GM12878 (cell line): Measurements from ENCODE around the gene RBMS1. TPM values are rescaled to one million over a fixed set of nuclear protein-coding genes. Genes with fewer than 3 reads are reported as not detected.

Source experiments
- ATAC-seq: fragments of 200-7000 bp; cut with Tn5 transposase; 3 replicates; pipeline ENCODE4 v1.9.1; 2020; ENCODE audit warnings: mild to moderate bottlenecking, moderate library complexity
- BruUV-seq: library from RNA; stranded (reverse); fragments of 400-500 nt; replicated peaks from 2 replicates; lab custom pipeline; 2021; lab: Mats Ljungman, UMichigan
- CTCF ChIA-PET: fragments of 300-600 bp; sonication (Branson Sonifier 250); formaldehyde crosslinking; extraction: SDS; loops from one replicate; lab custom pipeline; 2021; ENCODE audit warnings: inconsistent platforms; lab: Yijun Ruan, JAX
- POLR2A ChIA-PET: fragments of 350-600 bp; formaldehyde crosslinking; extraction: SDS; loops from one replicate; lab custom pipeline; 2021; ENCODE audit warnings: inconsistent platforms; lab: Charles Lee
- RAD21 ChIA-PET: fragments of 300-600 bp; sonication (Branson Sonifier 250); formaldehyde crosslinking; loops from one replicate; lab custom pipeline; 2023; ENCODE audit warnings: antibody characterized with exemption; ENCODE audit not compliant: unreplicated experiment; lab: Charles Lee
- SMC1A ChIA-PET: fragments of 300-600 bp; sonication (Branson Sonifier 250); formaldehyde crosslinking; loops from one replicate; lab custom pipeline; 2023; ENCODE audit not compliant: unreplicated experiment, uncharacterized antibody; lab: Charles Lee
- DNase-seq: peaks from one replicate; pipeline ENCODE4 v3.0.0-alpha.2; 2011; ENCODE audit warnings: low read depth, low spot score
- FAIRE-seq: peaks from 3 replicates; lab custom pipeline; 2011; peaks lifted over from hg19 to GRCh38; lab: Jason Lieb, UNC
- H2AFZ ChIP-seq: 2 replicates; pipeline ENCODE4 v1.6.0; 2011; ENCODE audit warnings: low read depth, low read length, control low read depth; ENCODE audit not compliant: control insufficient read depth
- H3K27ac ChIP-seq: 2 replicates; pipeline ENCODE4 v1.5.1; 2011; ENCODE audit warnings: control low read depth; ENCODE audit not compliant: control insufficient read depth, insufficient read depth
- H3K27me3 ChIP-seq, 2 experiments: replicated peaks in 1 of 2; 2 replicates each; pipeline versions ENCODE4 v1.6.0 to v1.6.1; 2011; ENCODE audit warnings: low read length in 1 of 2; ENCODE audit not compliant: control insufficient read depth in 2 of 2, insufficient read depth in 2 of 2
- H3K36me3 ChIP-seq, 2 experiments: 2 replicates each; pipeline ENCODE4 v1.5.1; 2011; ENCODE audit warnings: low read length in 1 of 2; ENCODE audit not compliant: control insufficient read depth in 2 of 2, insufficient read depth in 2 of 2
- H3K4me1 ChIP-seq: 2 replicates; pipeline ENCODE4 v1.6.1; 2011; ENCODE audit warnings: mild to moderate bottlenecking, low read length, moderate library complexity, mixed read lengths; ENCODE audit not compliant: control insufficient read depth, insufficient read depth
- H3K4me2 ChIP-seq: 2 replicates; pipeline ENCODE4 v1.6.0; 2011; ENCODE audit warnings: control low read depth; ENCODE audit not compliant: control insufficient read depth, insufficient read depth
- H3K4me3 ChIP-seq: fragments of 200-600 bp; sonication (generic); 2 replicates; pipeline ENCODE4 v1.5.1; 2016
- H3K79me2 ChIP-seq: 2 replicates; pipeline ENCODE4 v1.6.0; 2011; ENCODE audit warnings: low read length; ENCODE audit not compliant: control insufficient read depth, insufficient read depth
- H3K9ac ChIP-seq: 2 replicates; pipeline ENCODE4 v1.8.0; 2011; ENCODE audit warnings: low read length, control low read depth, mixed read lengths; ENCODE audit not compliant: control insufficient read depth, insufficient read depth
- H3K9me3 ChIP-seq: replicated peaks from 3 replicates; pipeline ENCODE4 v1.5.1; 2011; ENCODE audit warnings: mild to moderate bottlenecking, low read length; ENCODE audit not compliant: control insufficient read depth, insufficient read depth
- H4K20me1 ChIP-seq: 2 replicates; pipeline ENCODE4 v1.6.0; 2011; ENCODE audit not compliant: control insufficient read depth, insufficient read depth
- BRCA1 ChIP-seq: IDR thresholded peaks from 2 replicates; pipeline ENCODE4 v1.6.1; 2011; ENCODE audit warnings: low read depth, low read length, improper control_type of control experiment
- E2F4 ChIP-seq: IDR thresholded peaks from 2 replicates; pipeline ENCODE4 v1.6.1; 2012; ENCODE audit warnings: low read depth, low read length, improper control_type of control experiment
- HDGF ChIP-seq: fragments of 450-650 bp; IDR thresholded peaks from 2 replicates; pipeline ENCODE4 v1.6.1; 2016; ENCODE audit warnings: antibody characterized with exemption
- JUNB ChIP-seq: IDR thresholded peaks from 2 replicates; pipeline ENCODE4 v1.6.1; 2016; ENCODE audit warnings: antibody characterized with exemption, mild to moderate bottlenecking
- MEF2B ChIP-seq: fragments of 450-650 bp; IDR thresholded peaks from 2 replicates; pipeline ENCODE4 v1.6.1; 2018; ENCODE audit warnings: mild to moderate bottlenecking, moderate library complexity; ENCODE audit not compliant: partially characterized antibody, poor library complexity, severe bottlenecking
- NFYA ChIP-seq: IDR thresholded peaks from 2 replicates; pipeline ENCODE4 v1.6.1; 2011; ENCODE audit warnings: low read depth, mild to moderate bottlenecking, low read length, improper control_type of control experiment, borderline replicate concordance
- POLR2AphosphoS2 ChIP-seq: IDR thresholded peaks from 2 replicates; pipeline ENCODE4 v1.6.1; 2011; ENCODE audit warnings: low read depth, mild to moderate bottlenecking, low read length, improper control_type of control experiment, moderate library complexity
- RAD21 ChIP-seq: IDR thresholded peaks from 2 replicates; pipeline ENCODE4 v1.6.1; 2011; ENCODE audit warnings: mild to moderate bottlenecking, low read depth, low read length, moderate library complexity; ENCODE audit not compliant: insufficient read depth
- TBL1XR1 ChIP-seq: IDR thresholded peaks from 2 replicates; pipeline ENCODE4 v1.6.1; 2012; ENCODE audit warnings: low read depth, low read length, improper control_type of control experiment
- TCF12 ChIP-seq: IDR thresholded peaks from 2 replicates; pipeline ENCODE4 v1.6.1; 2011; ENCODE audit warnings: low read depth, mild to moderate bottlenecking, low read length
- TCF3 ChIP-seq: IDR thresholded peaks from 2 replicates; pipeline ENCODE4 v1.6.1; 2012; ENCODE audit warnings: low read depth, mild to moderate bottlenecking, low read length, borderline replicate concordance; ENCODE audit not compliant: insufficient read depth
- WGBS: methylation state at CpG from one replicate; pipeline ENCODE4 v1.1.6; 2016; ENCODE audit warnings: low lambda C conversion rate; ENCODE audit not compliant: insufficient replicate concordance, insufficient coverage; ENCODE audit errors: missing lambda C conversion rate; 5-methylcytosine and 5-hydroxymethylcytosine counted together
- in situ Hi-C: fragments of 300-500 bp; cut with MboI; formaldehyde crosslinking; loops from 9 replicates; pipeline ENCODE4 v1.14.3; 2018; ENCODE audit warnings: mixed read lengths
- intact Hi-C: fragments of 100-400 bp; cut with micrococcal nuclease; formaldehyde crosslinking; loops from one replicate; pipeline ENCODE4 v1.14.2; 2022; ENCODE audit not compliant: unreplicated experiment
- polyA plus RNA-seq, 11 experiments: library from polyadenylated mRNA; depleted of rRNA in 4 of 11; unstranded in 6 of 11; stranded (reverse) in 5 of 11; fragments of >200 nt; fragmentation: Nextera tagmentation in 4 of 11; fragmentation: Illumina TruSeq in 1 of 11; extraction: Ambion mirVana in 4 of 11; extraction: Trizol in 1 of 11; gene quantifications; 1 replicate in 1 of 11; 2 replicates in 10 of 11; pipeline versions ENCODE4 v1.2.1 to v1.2.3, GENCODE V29; 2011 to 2016; ENCODE audit warnings: inconsistent platforms in 2 of 11, missing spikeins in 2 of 11, low read depth in 1 of 11
- total RNA-seq, 4 experiments: library from RNA; depleted of rRNA in 3 of 4; stranded (reverse); fragments of >200 nt in 3 of 4; fragmentation: Illumina TruSeq in 1 of 4; extraction: Trizol in 1 of 4; gene quantifications; 2 replicates each; pipeline versions ENCODE4 v1.2.1 to v1.2.3, GENCODE V29; 2013 to 2021

RBMS1 gene
- total and polyA plus RNA-seq, 10 of the 15 experiments (the other 5 are each of a cell fraction or from before 2014, with no cell fraction given), result 0.04 to 0.31 (median 0.17) TPM; not detected in 1

DNA sequence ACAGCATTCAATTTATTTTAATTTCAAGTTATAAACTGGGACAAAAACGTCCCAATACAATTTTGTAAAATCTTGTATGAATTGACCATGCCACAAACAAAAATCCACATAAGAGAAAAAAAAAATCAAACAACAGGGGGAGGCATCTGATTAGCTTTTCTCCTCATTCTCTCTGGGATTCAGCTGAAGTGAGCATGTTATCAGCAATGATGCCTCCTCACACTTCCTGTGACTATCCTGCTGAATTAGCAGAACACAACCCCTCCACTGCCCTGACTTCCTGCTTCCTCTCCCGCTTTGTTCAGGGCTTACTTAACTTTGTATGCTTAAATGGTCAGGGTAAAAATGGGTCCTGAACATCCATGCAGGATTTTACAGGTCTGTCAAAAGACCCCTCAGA lies 161.3 kb downstream of the RBMS1 start:
- Histone ChIP-seq H3K4me3 (no peak overlapping the region), H3K4me1 (no peaks in the 10 kb centered on the region), H3K4me2 (no peak overlapping the region), H3K79me2 (no peaks in the 10 kb centered on the region), H3K27me3 (no peaks in the 10 kb centered on the region; a peak in 1 of 4 replicates), H3K9me3 (no peaks in the 10 kb centered on the region), H3K36me3 (no peaks in the 10 kb centered on the region), H4K20me1 (no peaks in the 10 kb centered on the region), H3K27ac (no peak overlapping the region), H3K9ac (no peak overlapping the region), H2AFZ (no peak overlapping the region)
- CTCF ChIA-PET, result interaction anchor here (0.6 to 6.6 kb wide), 2 partner anchors 9 to 221 kb away, joined by 3 to 47 read pairs; no protein-coding TSS in a partner anchor
- RAD21 ChIA-PET, result no interaction called here
- POLR2A ChIA-PET, result no interaction called here
- no TSS peak for BruUV-seq
- SMC1A ChIA-PET, result interaction anchor here (1.3 kb wide), 1 partner anchor 10 kb away, joined by 4 read pairs; no protein-coding TSS in a partner anchor
- 25% methylated on average over 2 of the region's 2 CpGs for WGBS
- no peak for FAIRE-seq
- in situ Hi-C loops (no loop called here), intact Hi-C loops (no loop called here)
- no peak for TF ChIP-seq MEF2B
- no peak for TF ChIP-seq JUNB
- no peak for TF ChIP-seq POLR2AphosphoS2
- no peak for TF ChIP-seq TBL1XR1
- TF ChIP-seq HDGF, result no peak
- TF ChIP-seq RAD21, result no peak
- ATAC-seq, result no peak
- DNase-seq, result no peak

DNA sequence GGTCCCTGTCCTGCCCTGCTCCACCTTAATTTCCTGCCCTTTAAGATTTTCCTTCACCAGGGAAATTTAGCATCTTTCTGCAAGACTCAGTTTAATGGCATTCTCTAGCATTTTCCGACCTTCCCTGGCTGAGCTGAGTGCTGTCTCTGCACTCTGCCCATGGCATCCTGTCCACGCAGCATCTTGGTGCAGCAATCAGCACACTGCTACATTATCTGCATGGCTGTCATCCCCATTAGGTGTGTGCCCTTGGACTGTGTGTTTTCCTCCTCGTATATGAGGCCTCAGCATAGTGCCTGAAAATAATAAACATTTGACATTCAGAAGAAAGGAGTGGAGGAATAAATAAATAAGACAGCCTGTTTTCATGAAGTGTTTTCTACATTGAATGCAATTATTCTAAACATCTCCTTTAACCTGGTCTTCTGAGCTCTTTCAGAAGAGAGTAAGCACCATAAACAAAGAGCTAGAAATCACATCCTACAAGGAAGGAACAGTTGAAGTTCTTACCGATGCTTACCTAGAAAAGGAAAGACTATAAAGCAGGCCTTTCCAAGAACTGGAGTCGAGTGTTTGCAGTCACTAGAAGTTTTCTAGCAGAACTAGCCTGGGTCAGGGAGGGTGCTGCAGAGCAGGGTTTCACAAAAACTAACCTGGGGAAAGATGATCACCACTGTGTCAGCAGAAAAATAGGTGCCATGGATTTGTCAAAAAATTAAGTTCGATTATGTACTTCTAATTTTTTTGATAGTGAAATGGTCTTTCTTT lies 162.2 kb downstream of the RBMS1 start:
- H3K9ac ChIP-seq, result no peak overlapping the region
- ChIA-PET SMC1A (interaction anchor here (1.3 kb wide), 1 partner anchor 9 kb away, joined by 4 read pairs; no protein-coding TSS in a partner anchor), RAD21 (no interaction called here), POLR2A (no interaction called here), CTCF (interaction anchor here (6.6 kb wide), 1 partner anchor 8 kb away, joined by 47 read pairs; no protein-coding TSS in a partner anchor)
- H3K4me1 ChIP-seq, result no peaks in the 10 kb centered on the region
- BruUV-seq, result no TSS peak
- WGBS, result 25% methylated on average over 6 of the region's 6 CpGs
- H3K27me3 ChIP-seq, result no peaks in the 10 kb centered on the region; a peak in 1 of 4 replicates
- no peaks in the 10 kb centered on the region for H3K36me3 ChIP-seq
- FAIRE-seq (no peak), ATAC-seq (no peak), DNase-seq (no peak)
- no peak overlapping the region for H3K4me2 ChIP-seq
- TF ChIP-seq TCF12 (no peak), TCF3 (no peak), NFYA (no peak), E2F4 (no peak), MEF2B (no peak), BRCA1 (no peak)
- no peak overlapping the region for H3K4me3 ChIP-seq
- no peaks in the 10 kb centered on the region for H3K9me3 ChIP-seq
- intact Hi-C loops, result no loop called here
- no peak overlapping the region for H2AFZ ChIP-seq
- no peaks in the 10 kb centered on the region for H3K79me2 ChIP-seq
- in situ Hi-C loops, result no loop called here
- H3K27ac ChIP-seq, result no peak overlapping the region
- H4K20me1 ChIP-seq, result no peaks in the 10 kb centered on the region
